ENCODE measurements around the gene MSL1. TPM values are rescaled to one million over a fixed set of nuclear protein-coding genes. Genes with fewer than 3 reads are reported as not detected.
A peak's percentile ranks its signal among the peaks of the same experiment; 100 is the strongest.

Gene MSL1
- total and polyA plus RNA-seq, 9 of the 15 experiments (the other 6 are each of a cell fraction or from before 2014, with no cell fraction given), result 13.8 to 120 (median 61.9) TPM

- TF ChIP-seq ZNF592 (IDR thresholded peaks at IDR 0.05) (peak; percentile 93), NR4A1 (CRISPR knock-in tag; IDR thresholded peaks at IDR 0.05) (no peak), NR4A1 (tag; IDR thresholded peaks at IDR 0.05) (peak; percentile 69), TCFL5 (CRISPR knock-in tag; conservative IDR thresholded peaks at IDR 0.05) (no peak), RBM14 (IDR thresholded peaks at IDR 0.05; ENCODE audit: borderline replicate concordance, insufficient read depth, low read depth, low read length) (no peak), HMGXB4 (CRISPR knock-in tag; IDR thresholded peaks at IDR 0.05) (no peak), DACH1 (IDR thresholded peaks at IDR 0.05; ENCODE audit: partially characterized antibody) (no peak), CBFA2T2 (conservative IDR thresholded peaks at IDR 0.05) (0 out of 2 replicates have a peak, but pooled peaks have one; percentile 6), NFIC (IDR thresholded peaks at IDR 0.05) (no peak), ID3 (CRISPR knock-in tag; IDR thresholded peaks at IDR 0.05) (no peak), ID3 (tag; IDR thresholded peaks at IDR 0.05) (peak; percentile 82; the same call in 1 of the 2 replicates), ZNF280A (IDR thresholded peaks at IDR 0.05; ENCODE audit: low read depth, partially characterized antibody) (no peak)
Measured at GRCh38 chr17:40097931-40098845, 23.6 kb upstream of the MSL1 start (continued).
